Suprapubic skin (tissue), 3 donors: ENCODE measurements around the gene NEK2.

Source experiments
- EP300 ChIP-seq: sonication (generic); formaldehyde crosslinking; IDR thresholded peaks from one replicate; pipeline ENCODE4 v1.6.1; 2017; ENCODE audit warnings: antibody characterized with exemption
- POLR2A ChIP-seq, 2 donors: fragments of 450-650 bp; IDR thresholded peaks; one replicate each; pipeline ENCODE4 v1.6.1; 2017; ENCODE audit warnings: antibody characterized with exemption in 2 of 2, mild to moderate bottlenecking in 2 of 2, moderate library complexity in 2 of 2
- TF ChIP-seq, protein P1 (sequence below), 2 donors: fragments of 200-600 bp in 1 of 2; fragments of 450-650 bp in 1 of 2; sonication (generic) in 1 of 2; IDR thresholded peaks; one replicate each; pipeline ENCODE4 v1.5.1; 2016 to 2019; ENCODE audit warnings: antibody characterized with exemption in 2 of 2, mild to moderate bottlenecking in 1 of 2, moderate library complexity in 1 of 2

DNA sequence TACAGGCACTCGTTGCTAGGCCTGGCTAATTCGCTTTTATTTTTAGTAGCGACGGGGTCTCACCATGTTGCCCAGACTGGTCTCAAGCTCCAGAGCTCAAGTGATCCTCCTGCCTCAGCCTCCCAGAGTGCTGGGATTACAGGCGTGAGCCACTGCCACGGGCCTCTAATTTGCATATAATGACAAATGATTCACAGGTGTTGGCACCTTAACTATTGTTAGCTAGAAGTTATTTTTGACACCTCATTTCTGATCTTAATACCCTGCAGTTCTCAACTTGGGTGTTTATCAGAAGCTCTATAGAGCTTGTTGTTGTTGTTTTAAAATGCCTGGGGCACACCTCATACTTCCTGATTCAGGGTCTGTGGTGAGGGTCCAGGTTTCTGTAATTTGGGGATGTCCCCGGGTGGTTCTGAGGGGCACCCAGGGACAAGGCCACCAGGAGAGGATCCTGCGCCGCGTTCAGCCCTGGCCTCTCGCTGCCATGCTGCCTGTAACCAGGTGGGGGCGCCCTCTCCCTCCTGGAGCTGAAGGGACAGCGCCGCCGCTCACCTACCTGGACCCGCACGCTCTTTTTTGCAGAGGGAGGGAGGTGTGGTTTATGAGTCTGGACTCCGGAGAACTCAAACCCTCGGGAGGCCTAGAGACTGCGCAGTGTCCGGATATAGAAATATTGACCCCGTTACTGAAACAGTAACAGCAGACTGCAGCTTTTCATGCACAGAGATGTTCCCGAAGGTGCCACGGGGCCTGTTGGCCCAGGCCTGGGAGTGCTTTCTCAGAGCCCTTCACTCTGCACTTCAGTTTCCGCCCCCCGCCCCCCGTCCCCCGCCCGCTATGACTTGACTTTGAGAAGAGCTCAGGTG is 23.0 kb upstream of the NEK2 start:
- TF ChIP-seq, protein P1, sequence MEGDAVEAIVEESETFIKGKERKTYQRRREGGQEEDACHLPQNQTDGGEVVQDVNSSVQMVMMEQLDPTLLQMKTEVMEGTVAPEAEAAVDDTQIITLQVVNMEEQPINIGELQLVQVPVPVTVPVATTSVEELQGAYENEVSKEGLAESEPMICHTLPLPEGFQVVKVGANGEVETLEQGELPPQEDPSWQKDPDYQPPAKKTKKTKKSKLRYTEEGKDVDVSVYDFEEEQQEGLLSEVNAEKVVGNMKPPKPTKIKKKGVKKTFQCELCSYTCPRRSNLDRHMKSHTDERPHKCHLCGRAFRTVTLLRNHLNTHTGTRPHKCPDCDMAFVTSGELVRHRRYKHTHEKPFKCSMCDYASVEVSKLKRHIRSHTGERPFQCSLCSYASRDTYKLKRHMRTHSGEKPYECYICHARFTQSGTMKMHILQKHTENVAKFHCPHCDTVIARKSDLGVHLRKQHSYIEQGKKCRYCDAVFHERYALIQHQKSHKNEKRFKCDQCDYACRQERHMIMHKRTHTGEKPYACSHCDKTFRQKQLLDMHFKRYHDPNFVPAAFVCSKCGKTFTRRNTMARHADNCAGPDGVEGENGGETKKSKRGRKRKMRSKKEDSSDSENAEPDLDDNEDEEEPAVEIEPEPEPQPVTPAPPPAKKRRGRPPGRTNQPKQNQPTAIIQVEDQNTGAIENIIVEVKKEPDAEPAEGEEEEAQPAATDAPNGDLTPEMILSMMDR (IDR thresholded peaks at IDR 0.05) = peak; percentile 80 to 94
- no peak for TF ChIP-seq EP300
- TF ChIP-seq POLR2A (IDR thresholded peaks at IDR 0.05) = no peak
